NCI-H2196 (cell line): ENCODE results near the gene HYLS1.

Source experiments
- DNase-seq: peaks from one replicate; lab custom pipeline; 2025; ENCODE audit not compliant: unreplicated experiment; lab: John Stamatoyannopoulos, UW

The HYLS1 gene

DNA sequence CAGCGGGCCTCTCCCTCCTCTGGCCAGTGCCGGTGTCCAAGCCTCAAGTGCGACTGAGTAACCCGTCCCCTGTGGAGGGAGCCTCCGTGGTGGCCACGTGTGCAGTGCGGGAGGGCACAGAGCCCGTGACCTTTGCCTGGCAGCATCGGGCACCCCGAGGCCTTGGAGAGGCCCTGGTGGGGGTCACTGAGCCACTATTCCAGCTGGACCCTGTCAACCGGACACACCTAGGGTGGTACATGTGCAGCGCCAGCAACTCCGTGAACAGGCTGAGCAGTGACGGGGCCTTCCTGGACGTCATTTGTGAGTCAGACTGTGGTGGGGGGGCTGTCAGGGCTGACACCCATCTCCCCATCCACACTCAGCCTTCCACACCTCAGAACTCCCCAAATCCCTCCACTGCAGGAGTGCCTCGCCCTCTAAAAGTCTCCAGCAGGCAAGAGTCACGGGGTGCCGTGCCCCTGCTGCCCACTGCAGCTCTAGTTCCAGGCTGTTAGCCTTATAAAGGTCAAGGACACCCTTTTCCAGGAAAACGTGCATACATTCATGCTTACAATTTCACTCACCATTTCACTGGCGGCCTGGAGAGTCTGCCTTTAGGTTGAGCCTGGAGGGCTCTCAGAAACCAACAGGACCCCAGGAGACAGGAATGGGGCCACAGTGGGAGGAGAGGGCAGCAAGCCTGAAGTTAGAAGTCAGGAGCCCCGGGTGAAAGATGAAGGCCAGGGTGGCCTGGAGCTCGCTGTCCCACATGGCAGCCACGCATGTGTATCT is 61.0 kb downstream of the HYLS1 start:
- no peak for DNase-seq

DNA sequence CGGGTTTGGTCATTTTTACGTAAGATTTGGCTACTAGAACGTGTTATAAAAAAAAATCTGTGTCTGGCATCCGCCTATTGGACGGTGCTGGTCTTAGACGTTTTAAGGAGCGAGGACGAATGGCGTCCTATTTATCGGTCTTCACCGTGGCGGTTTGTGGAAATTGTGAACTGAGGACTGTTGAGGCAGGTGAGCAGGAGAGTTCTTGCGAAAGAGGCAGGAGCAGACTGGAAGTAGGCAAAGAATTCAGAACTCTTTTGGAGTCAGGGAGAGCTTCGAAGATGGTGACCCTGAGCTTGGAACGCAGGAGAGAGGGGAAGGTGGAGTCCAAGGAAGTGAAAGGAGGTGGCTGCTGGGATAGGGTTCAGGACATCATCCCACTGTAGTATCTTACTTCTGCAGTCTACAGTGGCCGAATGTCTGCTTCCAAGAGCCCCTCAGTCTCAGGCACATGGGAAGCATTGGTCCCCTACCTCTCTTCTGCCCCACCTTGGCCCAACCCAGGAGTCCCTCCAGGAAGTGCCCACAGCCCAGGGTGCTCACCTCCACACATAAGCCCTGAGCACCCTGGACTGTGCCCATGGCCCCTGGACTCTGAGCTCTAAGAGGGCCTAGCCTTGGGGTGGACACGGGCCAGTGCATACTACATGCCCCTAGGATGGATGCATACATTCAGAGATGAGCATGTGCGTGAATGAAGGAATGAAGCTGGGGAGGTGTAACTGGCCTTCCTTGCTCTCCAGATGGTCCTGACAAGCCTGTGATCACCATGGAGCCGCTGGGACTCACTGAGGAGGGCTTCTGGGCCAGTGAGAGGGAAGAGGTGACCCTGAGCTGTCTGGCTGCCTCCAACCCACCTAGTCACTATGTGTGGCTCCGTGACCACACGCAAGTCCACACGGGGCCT is 62.1 kb downstream of the HYLS1 start:
- DNase-seq: no peak

DNA sequence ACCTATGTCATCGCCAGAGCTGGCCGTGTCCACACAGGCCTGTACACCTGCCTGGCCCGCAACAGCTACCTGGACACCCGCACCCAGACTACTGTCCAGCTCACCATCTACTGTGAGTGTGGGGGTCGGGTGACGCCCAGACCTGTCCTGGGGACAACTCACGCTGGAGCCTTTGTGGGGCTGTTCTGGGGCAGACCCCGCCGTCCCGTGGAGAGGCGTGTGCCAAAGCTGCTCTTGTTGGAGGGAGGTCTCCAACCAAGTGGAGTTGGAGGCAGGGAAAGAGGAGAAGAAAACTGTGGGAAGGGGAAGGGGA is 62.7 kb downstream of the HYLS1 start:
- no peak for DNase-seq
